GM21723 (cell line): ENCODE data around the gene HMGN4.
"Not testable (repeated sequence)": the region's sequence is repeated elsewhere in the genome, so short reads cannot be mapped to it uniquely, and the experiment has no call there.

Experiments
- ATAC-seq: cut with Tn5 transposase; IDR thresholded peaks from one replicate; pipeline ENCODE4 v1.9.1; 2021; ENCODE audit warnings: mild to moderate bottlenecking, moderate library complexity; ENCODE audit not compliant: unreplicated experiment

The HMGN4 gene

GRCh38 chr6:26522486-26523228, 15.5 kb upstream of the HMGN4 start:
- ATAC-seq, result not testable (repeated sequence)

- not testable (repeated sequence) for ATAC-seq
These were observed 13.9 kb upstream of the HMGN4 start for GRCh38 chr6:26524314-26524713.

- ATAC-seq, result no peak
These were observed 13.3 kb upstream of the HMGN4 start for GRCh38 chr6:26524722-26525370.

GRCh38 chr6:26525838-26526237, 12.3 kb upstream of the HMGN4 start:
- no peak for ATAC-seq

DNA sequence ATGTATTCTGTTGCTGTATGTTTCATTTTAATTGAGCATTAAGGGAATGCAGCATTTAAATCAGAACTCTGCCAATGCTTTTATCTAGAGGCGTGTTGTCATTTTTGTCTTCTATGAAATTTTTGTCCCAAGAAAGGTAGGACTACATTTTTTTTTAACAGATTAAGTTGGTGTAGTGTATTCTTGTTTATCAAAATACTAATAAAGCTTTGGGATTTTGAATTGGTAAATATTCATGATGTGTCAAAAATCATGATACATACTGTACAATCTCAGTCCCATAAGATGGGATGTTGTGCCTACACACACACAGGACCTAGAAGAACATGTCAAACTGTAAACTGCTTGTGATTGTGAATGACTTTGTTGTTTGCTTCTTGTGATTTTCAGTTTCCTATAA, 11.2 kb upstream of the HMGN4 start:
- no peak for ATAC-seq

DNA sequence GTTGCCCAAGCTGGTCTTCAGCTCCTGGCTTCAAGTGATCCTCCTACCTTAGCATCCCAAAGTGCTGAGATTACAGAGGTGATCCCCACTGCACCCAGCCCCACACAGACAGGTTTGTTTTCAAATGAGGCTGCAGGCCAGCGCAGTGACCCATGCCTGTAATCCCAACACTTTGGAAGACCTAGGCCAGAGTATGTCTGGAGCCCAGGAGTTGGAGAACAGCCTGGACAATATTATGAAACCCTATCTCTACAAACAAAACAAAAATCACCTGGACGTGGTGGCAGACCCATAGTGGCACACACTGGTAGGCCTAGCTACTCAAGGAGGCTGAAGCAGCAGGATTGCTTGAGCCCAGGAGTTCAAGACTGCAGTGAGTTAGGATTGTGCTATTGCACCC, 8.0 kb upstream of the HMGN4 start:
- no peak for ATAC-seq

- no peak for ATAC-seq
These were observed 6.3 kb upstream of the HMGN4 start for GRCh38 chr6:26531897-26532296.

- ATAC-seq, result no peak
These were observed 5.3 kb upstream of the HMGN4 start for GRCh38 chr6:26532699-26533531.

DNA sequence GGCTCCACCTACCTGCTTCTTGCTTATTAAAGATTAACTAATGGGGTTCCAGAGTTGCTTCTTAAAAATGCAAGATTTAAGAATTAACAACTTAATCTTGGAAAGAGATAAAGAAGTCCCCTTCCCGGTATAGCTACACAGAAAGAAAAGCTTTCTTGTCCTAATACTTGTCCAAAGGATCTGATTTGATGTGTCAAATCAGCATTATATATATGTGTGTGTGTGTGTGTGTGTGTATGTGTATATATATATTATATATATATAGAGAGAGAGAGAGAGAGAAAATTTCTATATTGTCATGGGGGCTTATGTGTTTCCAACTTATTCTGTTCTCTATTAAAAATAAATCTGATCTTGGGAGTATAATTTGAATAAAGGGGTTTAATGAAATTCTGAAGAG, 4.6 kb upstream of the HMGN4 start:
- ATAC-seq, result no peak

- ATAC-seq, result no peak
These were observed 3.3 kb upstream of the HMGN4 start for GRCh38 chr6:26534681-26535465.

DNA sequence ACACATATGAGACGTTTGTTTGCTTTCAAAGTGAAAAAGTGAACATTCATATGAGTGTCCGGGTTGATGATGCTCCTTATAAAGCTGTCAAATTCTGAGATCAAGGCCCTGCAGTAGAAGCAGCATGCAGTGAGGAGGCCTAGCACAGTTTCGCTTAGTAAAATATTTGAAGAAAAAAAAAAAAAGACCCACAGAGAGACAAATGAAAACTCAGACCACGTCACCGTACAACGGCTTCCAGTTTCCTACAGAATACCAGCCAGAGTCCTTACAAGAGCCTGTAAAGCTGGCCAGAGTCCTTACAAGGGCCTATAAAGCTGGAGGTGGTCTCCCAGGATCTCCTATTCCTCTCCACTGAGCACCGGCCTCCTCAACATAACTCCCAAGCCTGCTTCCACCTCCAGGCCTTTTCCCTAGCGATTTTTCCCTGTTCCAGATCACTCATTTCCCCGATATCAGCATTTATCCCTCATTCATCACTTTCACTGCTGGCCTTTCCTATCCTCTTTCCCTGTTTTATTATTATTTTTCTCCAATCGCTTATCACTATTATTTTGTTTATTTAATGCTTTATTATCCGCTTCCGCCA, 1.5 kb upstream of the HMGN4 start:
- no peak for ATAC-seq

GRCh38 chr6:26537160-26537845, 863 bp upstream of the HMGN4 start:
- peak; percentile 52 for ATAC-seq

DNA sequence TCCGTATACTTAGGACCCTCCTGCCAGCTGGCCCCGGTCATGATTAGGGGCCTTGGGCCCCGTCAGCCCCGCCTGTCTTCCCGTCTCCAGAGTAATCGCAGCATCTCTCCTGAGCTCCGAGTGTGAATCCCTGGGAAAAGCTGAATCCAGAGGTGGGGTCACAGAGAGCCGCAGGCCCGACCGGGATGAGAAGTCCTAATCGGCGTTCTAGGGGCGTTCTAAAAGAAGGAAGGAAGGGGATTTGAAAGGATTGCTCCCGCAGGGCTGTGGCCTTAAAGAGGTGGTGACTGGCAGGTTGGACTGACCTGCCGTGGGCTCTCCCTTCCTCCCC, 371 bp downstream of the HMGN4 start:
- ATAC-seq, result no peak

- ATAC-seq, result no peak
These were observed 977 bp downstream of the HMGN4 start for GRCh38 chr6:26539071-26539615.

DNA sequence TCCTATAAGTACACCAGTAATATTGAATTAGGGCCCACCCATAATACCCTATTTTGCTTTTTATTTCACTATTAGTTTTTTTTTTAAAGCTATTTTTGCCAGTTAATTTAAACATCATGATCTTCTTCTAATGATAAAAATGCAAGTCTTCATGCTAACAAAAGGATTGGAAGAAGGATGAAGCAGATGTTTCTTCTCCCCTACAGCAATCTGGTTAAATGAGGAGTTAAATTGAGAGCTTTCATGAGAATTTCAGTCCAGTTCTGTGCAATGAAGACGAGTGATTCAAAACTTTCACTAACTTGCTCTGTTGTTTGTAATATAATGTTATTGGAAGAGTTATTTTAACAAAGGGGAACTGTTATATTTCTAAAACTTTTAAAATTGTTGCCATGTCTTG, 3.4 kb downstream of the HMGN4 start:
- no peak for ATAC-seq

DNA sequence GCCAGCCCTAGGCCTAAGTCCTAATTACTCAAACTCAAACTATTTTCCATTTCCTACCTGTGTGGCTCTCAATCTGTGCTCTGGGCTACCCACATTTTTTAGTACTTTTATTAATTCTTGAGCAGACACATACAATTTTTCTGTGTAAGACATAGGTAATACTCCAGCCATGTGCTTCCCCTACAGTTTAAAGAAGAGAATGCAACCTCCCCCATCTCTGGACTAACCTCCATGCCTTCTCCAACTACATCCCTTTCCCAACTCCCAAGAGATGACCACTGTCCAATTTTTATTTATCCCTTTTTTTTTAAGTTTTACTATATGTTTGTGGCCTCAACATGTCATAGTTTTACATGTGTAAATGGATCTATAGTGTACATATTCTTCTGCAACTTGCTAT, 5.8 kb downstream of the HMGN4 start:
- no peak for ATAC-seq

DNA sequence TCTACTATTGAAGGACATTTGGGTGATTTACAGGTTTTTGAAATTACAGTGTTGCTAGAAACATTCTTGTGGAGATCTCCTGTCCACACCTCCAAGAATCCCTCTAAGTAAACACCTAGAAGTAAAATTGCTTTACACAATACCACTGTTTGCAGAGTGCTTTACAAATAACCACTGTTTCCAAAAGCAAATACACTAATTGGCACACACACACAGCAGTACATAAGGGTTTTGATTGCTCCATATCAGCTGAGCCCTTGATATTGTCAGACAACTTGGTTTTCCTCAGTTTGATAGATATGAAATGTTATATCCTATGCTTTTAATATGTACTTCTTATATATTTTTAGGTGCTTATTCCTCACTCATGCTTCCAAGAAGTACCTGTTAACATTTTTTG, 6.3 kb downstream of the HMGN4 start:
- no peak for ATAC-seq

DNA sequence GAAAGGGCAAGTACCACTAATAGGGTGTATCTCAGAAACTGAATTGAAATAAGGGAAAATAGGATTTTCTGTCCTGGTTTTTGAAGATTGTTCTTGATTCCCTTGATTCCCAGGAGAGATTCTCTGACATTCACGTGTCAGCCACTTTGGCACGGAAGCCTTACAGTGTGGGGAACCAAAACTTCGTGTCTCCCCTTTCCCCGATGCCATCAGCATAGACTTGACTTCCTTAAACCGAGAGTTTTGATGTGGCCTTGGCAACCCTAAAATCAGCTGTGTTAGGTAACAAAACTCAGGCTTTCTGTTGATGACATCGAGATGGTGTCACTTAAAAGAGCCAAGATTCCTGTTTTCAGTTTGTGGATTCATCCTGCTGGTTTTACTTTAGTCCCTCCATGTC, 7.5 kb downstream of the HMGN4 start:
- ATAC-seq, result no peak

GRCh38 chr6:26547363-26547762, 9.2 kb downstream of the HMGN4 start:
- ATAC-seq, result not testable (repeated sequence)
